Ovary (tissue), 3 donors: Measurements from ENCODE around the gene ITGAD.

Experiments used
- CTCF ChIP-seq, 3 donors: fragments of 450-650 bp in 2 of 3; fragments of 200-600 bp in 1 of 3; IDR thresholded peaks; one replicate each; pipeline versions ENCODE4 v1.5.1 to v1.8.0; 2016 to 2022; ENCODE audit warnings: antibody characterized with exemption in 3 of 3, mild to moderate bottlenecking in 1 of 3
- EP300 ChIP-seq: sonication (generic); formaldehyde crosslinking; IDR thresholded peaks from one replicate; pipeline ENCODE4 v1.6.1; 2017; ENCODE audit warnings: antibody characterized with exemption
- POLR2A ChIP-seq: fragments of 450-650 bp; IDR thresholded peaks from one replicate; pipeline ENCODE4 v1.6.1; 2017; ENCODE audit warnings: antibody characterized with exemption, mild to moderate bottlenecking, moderate library complexity
- donor health status: DM: no; HTN: no; CAD: no.

GRCh38 chr16:31471875-31472708 is 79.0 kb downstream of the ITGAD start, which contains the start of gene TGFB1I1:
- TF ChIP-seq EP300 (no peak), POLR2A (peak; percentile 24), CTCF (IDR thresholded peaks at IDR 0.05) (no peak)
